Suppressor macrophage treated with lipopolysaccharide for 4 hours (primary cell): ENCODE results near the gene KRTAP4-6.
"Not testable (repeated sequence)": the region's sequence is repeated elsewhere in the genome, so short reads cannot be mapped to it uniquely, and the experiment has no call there.

Experiments
- DNase-seq: peaks from one replicate; pipeline ENCODE4 v3.0.0-alpha.2; 2020

The KRTAP4-6 gene

DNA sequence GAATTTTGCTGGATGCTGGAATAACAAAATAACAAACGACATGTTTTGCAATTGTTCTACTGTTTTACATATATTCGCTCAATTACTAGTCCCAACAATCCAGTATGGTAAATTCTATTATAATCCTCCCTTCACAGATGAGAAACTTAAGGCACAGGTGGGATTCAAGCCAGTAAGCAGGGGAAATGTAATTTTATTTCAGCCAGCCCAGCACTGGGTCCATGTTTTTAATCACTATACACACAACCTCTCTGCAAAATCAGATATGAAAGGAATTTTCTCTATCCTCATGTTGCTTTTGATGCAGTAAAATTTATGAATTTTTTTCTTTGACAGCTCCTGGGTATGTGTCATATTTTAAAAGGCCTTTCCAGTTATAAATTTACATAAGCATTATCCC is 4.9 kb upstream of the KRTAP4-6 start:
- DNase-seq, result no peak

- no peak for DNase-seq
Observed at GRCh38 chr17:41144846-41145245, 4.5 kb upstream of the KRTAP4-6 start.

- DNase-seq, result no peak
Observed at GRCh38 chr17:41141361-41141760, 1.0 kb upstream of the KRTAP4-6 start.

DNA sequence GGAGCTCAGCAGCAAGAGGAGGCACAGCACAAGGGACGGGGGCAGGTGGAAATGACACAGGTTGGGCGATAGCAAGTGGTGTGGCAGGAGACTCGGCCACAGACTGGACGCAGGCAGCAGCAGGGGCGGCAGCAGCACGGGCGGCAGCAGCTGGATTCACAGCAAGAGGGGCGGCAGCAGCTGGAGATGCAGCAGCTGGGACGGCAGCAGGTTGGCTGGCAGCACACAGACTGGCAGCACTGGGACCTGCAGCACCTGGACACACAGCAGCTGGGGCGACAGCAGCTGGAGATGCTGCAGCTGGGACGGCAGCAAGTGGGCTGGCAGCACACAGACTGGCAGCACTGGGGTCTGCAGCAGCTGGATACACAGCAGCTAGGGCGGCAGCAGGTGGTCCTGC is 479 bp downstream of the KRTAP4-6 start:
- DNase-seq, result not testable (repeated sequence)

GRCh38 chr17:41133880-41134735 is 6.2 kb downstream of the KRTAP4-6 start:
- no peak for DNase-seq

- no peak for DNase-seq
Observed at GRCh38 chr17:41131979-41132378, 8.4 kb downstream of the KRTAP4-6 start.

DNA sequence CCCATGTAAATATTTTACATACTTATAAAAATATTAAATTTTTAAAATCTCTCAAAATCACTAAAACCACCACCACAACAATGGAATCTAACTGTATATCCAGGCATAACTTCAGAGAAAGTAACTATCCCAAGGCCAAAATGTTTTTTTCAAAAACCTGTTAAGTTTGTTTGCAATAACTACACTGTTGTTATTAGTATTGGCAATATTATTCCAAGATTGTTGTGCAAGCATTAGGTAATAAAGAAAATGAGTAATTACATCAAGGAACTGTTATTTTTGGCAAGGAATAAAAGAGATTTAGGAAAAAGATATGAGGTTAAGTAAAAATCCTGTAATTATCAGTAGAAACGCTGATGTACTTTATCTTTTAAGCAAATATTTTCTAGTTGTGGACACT is 13.0 kb downstream of the KRTAP4-6 start:
- DNase-seq, result no peak

DNA sequence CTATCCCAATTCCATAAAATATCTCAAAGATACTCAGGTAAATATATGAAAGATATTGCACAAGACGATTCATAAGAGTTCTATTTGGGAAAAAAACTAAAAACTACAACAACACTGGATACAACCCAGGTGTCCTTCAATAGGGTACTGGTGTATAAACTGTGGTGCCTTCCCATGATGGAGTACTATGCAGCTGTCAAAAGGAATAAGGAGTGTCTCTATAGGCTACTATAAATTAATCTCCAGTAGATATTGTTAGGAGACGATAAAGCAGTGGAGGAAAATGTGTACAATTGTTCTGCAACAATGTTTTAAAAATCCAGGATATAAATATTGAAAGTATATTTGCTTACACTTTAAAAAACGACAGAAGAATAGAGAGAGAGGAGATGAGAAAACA is 13.9 kb downstream of the KRTAP4-6 start:
- no peak for DNase-seq

- DNase-seq, result no peak
Observed at GRCh38 chr17:41125064-41125463, 15.3 kb downstream of the KRTAP4-6 start.

- not testable (repeated sequence) for DNase-seq
Observed at GRCh38 chr17:41123991-41124371, 16.4 kb downstream of the KRTAP4-6 start, which contains the start of gene KRTAP4-12. Gene KRTAP4-12, minus strand, starts transcription at chr17:41124182. Its CDS starts 60 bp downstream, at chr17:41124122.

DNA sequence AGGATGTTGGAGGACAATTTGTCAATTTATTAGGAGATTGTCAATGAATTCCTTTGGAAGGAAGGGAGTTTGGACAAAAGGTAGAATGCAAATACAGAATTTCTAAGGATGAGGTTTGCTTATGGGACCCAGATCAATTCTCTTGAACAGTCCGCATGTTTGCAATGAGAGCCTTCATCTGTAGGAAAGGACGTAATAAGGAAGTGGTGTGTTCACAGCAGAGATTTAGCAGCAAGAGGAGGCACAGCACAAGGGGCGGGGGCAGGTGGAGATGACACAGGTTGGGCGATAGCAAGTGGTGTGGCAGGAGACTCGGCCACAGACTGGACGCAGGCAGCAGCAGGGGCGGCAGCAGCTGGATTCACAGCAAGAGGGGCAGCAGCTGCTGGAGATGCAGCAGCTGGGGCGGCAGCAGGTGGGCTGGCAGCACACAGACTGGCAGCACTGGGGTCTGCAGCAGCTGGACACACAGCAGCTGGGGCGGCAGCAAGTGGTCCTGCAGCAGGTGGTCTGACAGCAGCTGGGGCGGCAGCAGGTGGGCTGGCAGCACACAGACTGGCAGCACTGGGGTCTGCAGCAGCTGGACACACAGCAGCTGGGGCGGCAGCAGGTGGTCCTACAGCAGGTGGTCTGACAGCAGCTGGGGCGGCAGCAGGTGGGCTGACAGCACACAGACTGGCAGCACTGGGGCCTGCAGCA is 16.9 kb downstream of the KRTAP4-6 start:
- DNase-seq, result not testable (repeated sequence)

GRCh38 chr17:41121742-41122141 is 18.6 kb downstream of the KRTAP4-6 start:
- no peak for DNase-seq

- DNase-seq, result peak; percentile 14
Observed at GRCh38 chr17:41119696-41120690, 20.4 kb downstream of the KRTAP4-6 start.

- no peak for DNase-seq
Observed at GRCh38 chr17:41118721-41119120, 21.6 kb downstream of the KRTAP4-6 start.

- not testable (repeated sequence) for DNase-seq
Observed at GRCh38 chr17:41117846-41118386, 22.4 kb downstream of the KRTAP4-6 start, which contains the start of gene KRTAP4-11. Gene KRTAP4-11, minus strand, starts transcription at chr17:41118373. Its CDS starts 58 bp downstream, at chr17:41118315.

DNA sequence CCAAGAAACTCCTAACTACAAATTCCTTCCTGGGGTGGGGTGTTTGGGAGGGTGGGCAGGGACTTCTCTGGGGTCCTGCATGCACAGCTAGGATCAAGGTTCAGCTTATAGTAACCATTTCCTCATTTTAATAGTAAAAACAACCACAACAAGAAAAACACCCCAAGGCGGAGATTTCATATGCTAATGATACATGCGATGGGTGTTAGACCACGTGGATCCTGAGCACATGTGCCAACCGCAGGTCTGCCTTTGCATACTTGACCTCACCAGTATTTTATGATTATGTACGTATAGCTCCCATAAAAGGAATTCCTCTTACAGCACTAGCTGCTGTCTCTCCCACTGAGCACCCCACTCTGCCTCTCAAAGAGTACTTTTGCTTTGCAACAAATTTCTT is 24.0 kb downstream of the KRTAP4-6 start:
- DNase-seq, result peak; percentile 1

GRCh38 chr17:41111151-41111885 is 29.0 kb downstream of the KRTAP4-6 start:
- DNase-seq, result no peak

- not testable (repeated sequence) for DNase-seq
Observed at GRCh38 chr17:41108728-41109386, 31.5 kb downstream of the KRTAP4-6 start.

DNA sequence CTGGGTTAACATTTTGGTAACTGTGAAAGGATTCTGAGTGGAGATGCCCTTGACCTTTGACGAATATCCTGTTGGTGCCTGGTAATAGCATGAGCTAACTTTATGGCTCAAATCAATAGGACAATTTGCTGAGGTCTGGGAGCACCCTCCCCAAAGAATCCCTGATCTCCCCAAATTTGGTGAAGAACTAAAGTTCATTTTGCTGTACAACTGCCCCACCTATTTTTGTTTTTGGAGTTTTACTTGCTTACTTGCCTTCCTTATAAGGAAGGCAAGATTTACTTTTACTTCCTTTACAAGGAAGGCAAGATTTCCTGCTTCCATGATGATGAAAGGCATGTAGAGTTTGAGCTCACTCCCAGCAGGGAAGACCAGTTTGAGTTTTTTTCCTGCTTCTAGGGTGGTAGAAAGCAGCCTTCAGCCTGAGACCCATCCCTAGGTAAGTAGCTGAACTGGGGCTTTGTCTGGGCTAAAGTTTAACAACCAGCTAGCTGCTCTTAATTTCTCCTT is 32.3 kb downstream of the KRTAP4-6 start:
- no peak for DNase-seq

DNA sequence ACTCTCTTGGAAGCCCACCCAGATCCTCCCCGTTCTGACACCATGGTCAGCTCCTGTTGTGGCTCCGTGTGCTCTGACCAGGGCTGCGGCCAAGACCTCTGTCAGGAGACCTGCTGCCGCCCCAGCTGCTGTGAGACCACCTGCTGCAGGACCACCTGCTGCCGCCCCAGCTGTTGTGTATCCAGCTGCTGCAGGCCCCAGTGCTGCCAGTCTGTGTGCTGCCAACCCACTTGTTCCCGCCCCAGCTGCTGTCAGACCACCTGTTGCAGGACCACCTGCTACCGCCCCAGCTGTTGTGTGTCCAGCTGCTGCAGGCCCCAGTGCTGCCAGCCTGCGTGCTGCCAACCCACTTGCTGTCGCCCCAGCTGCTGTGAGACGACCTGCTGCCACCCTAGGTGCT is 35.0 kb downstream of the KRTAP4-6 start, which contains the start of gene KRTAP4-9:
Gene KRTAP4-9 (plus strand): TSS at position 43 of the 400 bp plus-strand sequence. CDS start 0 bp downstream, at position 43.
- not testable (repeated sequence) for DNase-seq
